Measurements from ENCODE around the gene HS6ST3.

DNA sequence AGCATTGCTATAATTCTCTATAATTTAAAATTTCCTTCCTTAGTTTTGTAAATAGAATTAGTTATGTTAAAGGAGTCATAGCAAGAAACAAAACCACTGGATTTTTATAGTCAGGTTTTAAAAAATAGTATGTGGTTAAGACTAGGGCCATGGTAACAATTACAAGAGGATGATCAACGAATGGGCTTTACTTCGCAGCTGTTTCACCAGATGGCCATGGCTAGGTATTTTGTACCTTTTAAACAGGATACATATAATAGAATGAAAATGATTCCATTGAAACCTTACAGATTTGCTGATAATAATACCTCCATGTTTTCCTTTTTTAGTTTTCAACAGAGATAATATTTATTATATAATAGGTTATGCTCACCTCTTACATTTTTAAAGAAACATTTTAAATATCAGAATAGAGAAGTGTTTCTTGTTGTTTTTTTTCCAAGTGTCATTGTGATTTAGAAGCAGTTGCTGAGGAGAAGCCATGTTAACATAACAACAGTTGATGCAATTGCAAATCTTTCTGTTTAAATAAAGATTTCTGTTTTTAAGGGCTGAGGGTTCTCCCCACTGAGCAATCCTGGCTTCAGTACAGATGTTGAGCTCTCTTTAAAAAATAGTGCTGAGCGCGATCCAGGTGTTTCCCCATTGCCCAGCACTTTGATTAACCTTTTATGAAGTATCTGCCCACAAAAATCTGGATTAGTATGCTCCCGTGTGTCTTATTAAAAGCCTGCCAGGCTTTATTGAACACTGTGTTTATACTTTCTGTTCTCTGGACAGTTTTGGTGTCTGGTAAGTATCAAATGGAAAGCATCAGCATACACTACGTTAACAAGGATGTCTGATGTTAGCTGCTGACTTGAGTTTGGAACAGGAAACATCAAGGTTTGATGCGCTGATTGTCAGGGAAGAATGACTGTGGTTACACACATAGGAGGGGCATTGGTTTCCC, 205.3 kb downstream of the HS6ST3 start:
- TF ChIP-seq EP300 (IDR thresholded peaks at IDR 0.05; ENCODE audit: borderline replicate concordance) (no peak), TCF12 (IDR thresholded peaks at IDR 0.05; ENCODE audit: low read depth) (no peak), FOXM1 (IDR thresholded peaks at IDR 0.05; ENCODE audit: borderline replicate concordance, low read depth) (no peak), CEBPB (IDR thresholded peaks at IDR 0.05) (no peak), TAF1 (IDR thresholded peaks at IDR 0.05; ENCODE audit: low read depth) (no peak), REST (IDR thresholded peaks at IDR 0.05; ENCODE audit: low read depth) (no peak), EGR1 (IDR thresholded peaks at IDR 0.05) (no peak), NFIC (IDR thresholded peaks at IDR 0.05) (no peak), RAD21 (IDR thresholded peaks at IDR 0.05; ENCODE audit: low read depth) (no peak), CREB1 (IDR thresholded peaks at IDR 0.05; ENCODE audit: low read depth) (no peak), MAX (IDR thresholded peaks at IDR 0.05) (no peak), ZBTB7A (IDR thresholded peaks at IDR 0.05; ENCODE audit: low read depth) (no peak), YY1 (IDR thresholded peaks at IDR 0.05; ENCODE audit: low read depth) (no peak)
- TF ChIP-seq, protein P1, sequence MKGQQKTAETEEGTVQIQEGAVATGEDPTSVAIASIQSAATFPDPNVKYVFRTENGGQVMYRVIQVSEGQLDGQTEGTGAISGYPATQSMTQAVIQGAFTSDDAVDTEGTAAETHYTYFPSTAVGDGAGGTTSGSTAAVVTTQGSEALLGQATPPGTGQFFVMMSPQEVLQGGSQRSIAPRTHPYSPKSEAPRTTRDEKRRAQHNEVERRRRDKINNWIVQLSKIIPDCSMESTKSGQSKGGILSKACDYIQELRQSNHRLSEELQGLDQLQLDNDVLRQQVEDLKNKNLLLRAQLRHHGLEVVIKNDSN (IDR thresholded peaks at IDR 0.05): no peak
